NT2/D1 (cell line): ENCODE data around the gene LGALS9C.
"Not testable (repeated sequence)": the region's sequence is repeated elsewhere in the genome, so short reads cannot be mapped to it uniquely, and the experiment has no call there.

ENCODE experiments used
- DNase-seq: peaks from one replicate; pipeline ENCODE4 v3.0.0-alpha.2; 2011; ENCODE audit warnings: low read depth, low spot score
- H3K27me3 ChIP-seq: 2 replicates; pipeline ENCODE4 v1.6.0; 2011; ENCODE audit warnings: mild to moderate bottlenecking; ENCODE audit not compliant: insufficient read length, insufficient read depth
- H3K36me3 ChIP-seq: 2 replicates; pipeline ENCODE4 v1.6.1; 2011; ENCODE audit warnings: mild to moderate bottlenecking, low read length, mixed read lengths; ENCODE audit not compliant: insufficient read depth, insufficient read length
- H3K4me1 ChIP-seq: 2 replicates; pipeline ENCODE4 v1.5.1; 2011; ENCODE audit not compliant: insufficient read depth, insufficient read length
- H3K4me3 ChIP-seq: 2 replicates; pipeline ENCODE4 v1.5.1; 2011; ENCODE audit warnings: low read depth; ENCODE audit not compliant: insufficient read length
- H3K9ac ChIP-seq: 2 replicates; pipeline ENCODE4 v1.6.0; 2011; ENCODE audit warnings: low read depth; ENCODE audit not compliant: insufficient read length
- H3K9me3 ChIP-seq: 2 replicates; pipeline ENCODE4 v1.5.1; 2011; ENCODE audit warnings: mild to moderate bottlenecking, low read length; ENCODE audit not compliant: insufficient read depth

The LGALS9C gene

GRCh38 chr17:18507729-18508128, 31.1 kb downstream of the LGALS9C start:
- not testable (repeated sequence) for H3K27me3 ChIP-seq, DNase-seq, H3K9ac ChIP-seq

GRCh38 chr17:18508667-18509066, 32.1 kb downstream of the LGALS9C start:
- H3K9me3 ChIP-seq, H3K4me1 ChIP-seq, H3K27me3 ChIP-seq, H3K36me3 ChIP-seq, H3K9ac ChIP-seq, H3K4me3 ChIP-seq, DNase-seq: not testable (repeated sequence)

More at GRCh38 chr17:18507729-18508128, 31.1 kb downstream of the LGALS9C start:
- not testable (repeated sequence) for H3K4me1 ChIP-seq, H3K9me3 ChIP-seq, H3K4me3 ChIP-seq, H3K36me3 ChIP-seq

DNA sequence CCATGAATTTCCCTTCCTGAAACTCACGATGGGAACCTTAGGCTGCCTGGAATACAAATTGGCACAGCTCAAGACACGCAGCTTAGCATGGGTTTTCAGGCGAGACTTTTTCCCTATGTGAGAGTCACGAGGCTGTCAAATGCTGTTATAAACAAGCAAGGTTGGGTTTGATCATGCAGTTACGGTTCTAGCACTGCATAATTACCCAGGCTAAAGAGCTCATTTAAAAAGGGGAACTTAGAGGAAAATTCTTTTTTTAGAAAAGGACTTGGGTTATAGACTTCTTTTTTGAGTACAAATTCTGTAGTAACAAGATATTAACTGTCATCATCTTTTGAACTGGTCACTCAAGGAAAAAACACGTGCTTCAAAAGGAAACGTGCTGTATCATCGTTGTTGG, 44.5 kb downstream of the LGALS9C start:
- not testable (repeated sequence) for H3K4me3 ChIP-seq, DNase-seq, H3K36me3 ChIP-seq, H3K9me3 ChIP-seq, H3K27me3 ChIP-seq, H3K4me1 ChIP-seq, H3K9ac ChIP-seq

DNA sequence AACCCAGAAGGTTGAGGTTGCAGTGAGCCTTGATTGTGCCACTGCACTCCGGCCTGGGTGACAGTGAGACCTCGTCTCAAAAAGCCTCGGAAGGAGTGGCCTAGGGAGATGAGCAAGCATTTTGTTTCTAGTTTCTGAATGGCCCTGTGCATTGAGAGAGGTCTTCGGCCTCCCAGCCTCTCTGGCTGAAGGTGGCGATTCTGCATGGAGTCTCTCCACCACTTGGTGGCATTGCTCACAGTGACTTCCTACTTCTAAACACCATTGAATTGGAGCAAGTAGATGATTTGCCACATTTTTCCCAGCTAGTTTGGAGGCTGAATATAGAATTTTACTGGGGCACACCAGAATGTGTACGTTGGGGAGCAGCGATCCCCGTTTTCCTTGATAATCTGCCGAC, 48.4 kb downstream of the LGALS9C start:
- not testable (repeated sequence) for H3K4me3 ChIP-seq, H3K36me3 ChIP-seq, H3K4me1 ChIP-seq, DNase-seq, H3K27me3 ChIP-seq, H3K9me3 ChIP-seq, H3K9ac ChIP-seq

DNA sequence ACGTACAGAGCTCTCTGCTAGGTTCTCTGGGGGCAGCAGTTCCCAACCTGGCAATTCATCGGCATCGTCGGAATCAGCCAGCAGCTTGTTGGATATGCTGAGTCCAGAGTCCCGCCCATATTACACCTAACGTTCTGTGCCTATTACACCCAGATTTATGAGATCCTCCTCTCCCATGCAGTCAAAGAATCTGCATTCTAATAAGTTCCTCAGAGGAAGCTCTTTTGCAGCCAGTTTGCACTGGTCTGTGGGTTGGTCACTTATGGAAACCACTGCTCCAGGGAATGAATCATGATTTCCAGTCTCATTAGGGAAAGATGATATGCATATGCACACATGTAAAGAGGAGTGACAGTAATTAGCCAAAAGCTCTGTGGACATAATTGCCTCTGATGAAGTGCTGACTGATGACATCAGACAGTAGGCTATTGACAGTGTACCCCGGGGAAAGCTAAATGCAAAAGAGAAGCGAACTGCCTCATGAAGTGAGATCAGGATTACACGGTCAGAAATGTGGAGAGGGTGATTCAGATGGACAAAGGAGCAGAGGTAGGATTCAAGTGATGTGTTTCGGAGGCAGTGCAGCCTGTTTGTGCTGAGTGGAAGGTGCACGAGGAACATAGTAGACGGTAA, 49.7 kb downstream of the LGALS9C start:
- H3K9ac ChIP-seq, H3K4me3 ChIP-seq, H3K9me3 ChIP-seq, H3K4me1 ChIP-seq, H3K36me3 ChIP-seq, H3K27me3 ChIP-seq, DNase-seq: not testable (repeated sequence)

GRCh38 chr17:18527354-18527753, 50.8 kb downstream of the LGALS9C start:
- H3K36me3 ChIP-seq, H3K4me3 ChIP-seq, H3K27me3 ChIP-seq, H3K9ac ChIP-seq, DNase-seq, H3K4me1 ChIP-seq, H3K9me3 ChIP-seq: not testable (repeated sequence)

GRCh38 chr17:18528435-18528834, 51.8 kb downstream of the LGALS9C start:
- not testable (repeated sequence) for DNase-seq, H3K4me3 ChIP-seq, H3K9ac ChIP-seq, H3K36me3 ChIP-seq, H3K4me1 ChIP-seq, H3K9me3 ChIP-seq, H3K27me3 ChIP-seq

DNA sequence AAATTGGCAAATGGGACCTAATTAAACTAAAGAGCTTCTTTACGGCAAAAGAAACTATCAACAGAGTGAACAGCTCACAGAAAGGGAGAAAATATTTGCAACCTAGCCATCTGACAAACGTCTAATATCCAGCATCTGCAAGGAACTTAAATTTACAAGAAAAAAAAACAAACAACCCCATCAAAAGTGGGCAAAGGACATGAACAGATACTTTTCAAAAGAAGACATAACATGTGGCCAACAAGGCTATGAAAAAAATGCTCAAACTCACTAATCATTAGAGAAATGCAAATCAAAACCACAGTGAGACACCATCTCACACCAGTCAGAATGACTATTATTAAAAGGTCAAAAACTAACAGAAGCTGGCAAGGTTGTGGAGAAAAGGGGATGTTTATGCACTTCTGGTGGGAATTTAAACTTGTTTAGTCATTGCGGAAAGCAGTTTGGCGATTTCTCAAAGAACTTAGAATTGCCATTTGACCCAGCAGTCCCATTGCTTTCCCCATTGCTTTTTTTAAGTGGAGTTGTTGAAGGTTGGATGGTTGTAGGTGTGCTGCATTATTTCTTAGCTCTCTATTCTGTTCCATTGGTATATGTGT, 52.4 kb downstream of the LGALS9C start:
- not testable (repeated sequence) for H3K9ac ChIP-seq, H3K4me3 ChIP-seq, H3K4me1 ChIP-seq, DNase-seq, H3K9me3 ChIP-seq, H3K27me3 ChIP-seq, H3K36me3 ChIP-seq

DNA sequence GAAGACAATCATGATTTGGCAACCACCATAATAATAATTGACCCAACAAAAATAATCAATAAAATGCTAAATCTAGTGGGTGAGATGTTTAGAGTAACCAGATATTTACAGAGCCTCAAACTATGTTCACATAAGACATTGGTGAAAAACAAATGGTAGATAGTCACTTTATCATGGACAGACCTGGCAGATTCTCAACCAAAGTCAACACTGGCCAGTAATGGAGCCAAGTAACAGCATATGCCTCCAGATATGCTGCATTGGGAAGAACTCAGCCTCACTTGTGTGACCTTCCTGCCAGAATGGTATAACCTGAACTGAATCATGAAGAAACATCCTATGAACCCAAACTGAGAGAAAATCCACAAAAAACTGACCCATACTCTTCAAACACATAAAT, 53.8 kb downstream of the LGALS9C start:
- H3K4me1 ChIP-seq, H3K9ac ChIP-seq, H3K36me3 ChIP-seq, H3K4me3 ChIP-seq, H3K9me3 ChIP-seq, H3K27me3 ChIP-seq, DNase-seq: not testable (repeated sequence)

DNA sequence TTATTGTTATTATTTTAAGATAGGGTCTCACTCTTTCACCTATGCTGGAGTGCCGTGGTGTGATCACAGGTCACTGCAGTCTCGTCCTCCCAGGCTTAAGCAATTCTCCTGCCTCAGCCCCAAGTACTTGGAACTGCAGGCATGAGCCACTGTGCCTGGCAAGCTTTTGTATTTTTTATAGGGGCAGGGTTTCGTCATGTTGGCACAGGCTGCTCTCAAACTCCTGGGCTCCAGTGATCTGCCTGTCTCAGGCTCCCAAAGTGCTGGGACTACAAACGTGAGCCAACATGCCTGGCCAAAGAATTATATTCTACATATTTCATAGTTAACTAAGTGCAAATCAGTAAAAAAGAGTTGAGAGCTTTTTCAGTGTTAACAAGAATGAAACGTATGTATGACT, 65.6 kb downstream of the LGALS9C start:
- H3K36me3 ChIP-seq, H3K4me3 ChIP-seq, H3K9me3 ChIP-seq, H3K27me3 ChIP-seq, DNase-seq, H3K4me1 ChIP-seq, H3K9ac ChIP-seq: not testable (repeated sequence)

GRCh38 chr17:18542907-18543306, 66.3 kb downstream of the LGALS9C start:
- not testable (repeated sequence) for H3K9ac ChIP-seq, H3K36me3 ChIP-seq, H3K27me3 ChIP-seq, DNase-seq, H3K4me3 ChIP-seq, H3K4me1 ChIP-seq, H3K9me3 ChIP-seq
